GM18870 (cell line): ENCODE results near the gene RTP3.
"Not testable (repeated sequence)": the region's sequence is repeated elsewhere in the genome, so short reads cannot be mapped to it uniquely, and the experiment has no call there.

Source experiments
- ATAC-seq: cut with Tn5 transposase; IDR thresholded peaks from one replicate; pipeline ENCODE4 v1.9.1; 2021; ENCODE audit warnings: moderate library complexity; ENCODE audit not compliant: unreplicated experiment

The RTP3 gene

DNA sequence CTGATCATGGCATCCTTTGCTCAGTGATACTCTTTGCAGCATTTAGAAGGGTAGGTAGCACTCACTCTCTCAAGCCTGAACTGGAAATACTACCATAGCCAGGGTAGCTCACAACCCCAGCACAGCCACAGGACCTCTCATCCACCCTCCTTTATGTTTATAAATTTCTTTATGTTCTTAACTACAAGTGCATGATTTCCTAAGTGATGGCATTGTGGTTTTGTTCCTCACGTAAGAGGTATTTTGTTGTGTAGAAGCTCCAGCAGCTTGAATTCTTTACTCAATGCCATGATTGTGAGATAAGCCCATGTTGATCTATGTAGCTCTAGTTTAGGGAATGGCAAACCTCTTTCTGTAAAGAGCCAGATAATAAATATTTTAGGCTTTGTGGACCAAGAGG is 7.9 kb upstream of the RTP3 start:
- no peak for ATAC-seq

DNA sequence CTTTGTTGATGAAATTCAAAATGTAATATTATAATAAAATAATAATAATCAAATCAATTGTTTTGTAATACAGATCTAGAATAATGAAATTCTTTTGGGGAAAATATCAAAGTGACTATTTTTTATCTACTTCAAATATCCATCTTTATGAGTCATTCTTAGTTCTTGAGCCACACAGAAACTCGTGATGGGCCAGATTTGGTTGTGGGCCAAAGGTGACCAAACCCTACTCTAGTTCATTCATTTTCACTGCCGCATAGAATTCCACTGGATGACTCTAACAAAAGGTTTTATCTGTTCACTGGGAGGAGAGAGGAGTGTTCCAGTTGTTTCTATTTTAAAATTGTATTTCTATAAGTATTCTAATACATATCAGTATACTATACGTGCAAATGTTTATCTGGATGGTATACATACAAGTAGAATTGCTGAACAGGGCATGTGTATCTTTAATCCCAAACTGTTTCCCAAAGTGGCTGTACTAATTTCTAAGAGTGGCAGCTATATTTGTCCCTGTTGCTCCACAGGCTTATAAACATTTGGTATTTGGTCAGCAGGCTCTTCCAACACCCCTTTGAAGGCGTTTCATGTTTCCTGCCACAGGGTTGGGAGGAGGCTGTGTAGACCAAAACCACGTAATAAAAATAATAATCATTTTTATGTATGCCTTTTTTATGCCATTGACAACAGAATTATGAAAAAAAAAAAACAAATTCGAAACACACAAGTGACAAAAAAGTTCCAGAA is 7.3 kb upstream of the RTP3 start:
- ATAC-seq, result no peak

DNA sequence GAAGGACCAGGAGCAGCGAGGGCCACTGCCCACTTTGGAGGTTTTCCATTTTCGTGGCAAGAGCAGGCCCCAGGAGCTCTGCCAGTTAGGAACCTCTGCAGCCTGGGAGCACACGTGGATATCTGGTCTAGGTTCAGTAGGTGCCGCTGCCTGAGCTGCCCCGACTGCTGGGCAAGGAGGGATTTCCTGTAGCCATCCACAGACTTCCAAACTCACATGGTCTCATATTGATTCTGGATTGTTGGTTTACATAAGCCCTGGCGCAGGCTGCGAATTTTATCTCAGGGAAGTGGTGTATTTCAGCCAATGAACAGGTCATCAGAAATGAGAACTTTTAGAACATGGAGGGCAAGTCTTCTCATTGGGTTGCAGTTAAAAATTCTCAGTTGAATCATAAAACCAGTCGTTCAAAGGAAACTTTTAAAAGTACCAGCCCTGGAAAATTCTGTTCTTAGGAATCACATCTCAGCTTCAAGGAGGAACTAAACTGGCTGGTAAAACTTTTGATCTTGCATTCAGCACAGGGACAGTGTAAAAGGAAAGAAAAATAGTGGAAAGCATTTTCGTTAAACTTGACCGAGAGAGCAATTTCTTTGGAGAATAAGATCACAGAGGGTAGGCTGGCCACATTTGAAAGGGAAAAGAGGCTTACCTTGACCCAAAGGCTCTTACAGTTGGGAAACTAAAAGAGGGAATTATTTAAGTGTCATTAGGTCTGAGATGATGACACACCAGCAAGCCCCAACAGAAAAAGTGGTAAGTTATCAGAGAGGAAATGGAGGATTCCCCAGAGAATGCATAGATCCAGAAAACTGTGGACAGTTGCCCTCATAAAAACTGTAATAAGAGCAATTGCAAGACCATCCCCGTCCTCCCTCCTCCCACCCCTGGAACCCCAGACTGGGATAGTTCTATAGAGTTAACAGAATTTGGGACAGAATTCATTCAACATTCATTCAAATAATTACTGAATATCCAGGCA is 6.4 kb upstream of the RTP3 start:
- ATAC-seq, result no peak

DNA sequence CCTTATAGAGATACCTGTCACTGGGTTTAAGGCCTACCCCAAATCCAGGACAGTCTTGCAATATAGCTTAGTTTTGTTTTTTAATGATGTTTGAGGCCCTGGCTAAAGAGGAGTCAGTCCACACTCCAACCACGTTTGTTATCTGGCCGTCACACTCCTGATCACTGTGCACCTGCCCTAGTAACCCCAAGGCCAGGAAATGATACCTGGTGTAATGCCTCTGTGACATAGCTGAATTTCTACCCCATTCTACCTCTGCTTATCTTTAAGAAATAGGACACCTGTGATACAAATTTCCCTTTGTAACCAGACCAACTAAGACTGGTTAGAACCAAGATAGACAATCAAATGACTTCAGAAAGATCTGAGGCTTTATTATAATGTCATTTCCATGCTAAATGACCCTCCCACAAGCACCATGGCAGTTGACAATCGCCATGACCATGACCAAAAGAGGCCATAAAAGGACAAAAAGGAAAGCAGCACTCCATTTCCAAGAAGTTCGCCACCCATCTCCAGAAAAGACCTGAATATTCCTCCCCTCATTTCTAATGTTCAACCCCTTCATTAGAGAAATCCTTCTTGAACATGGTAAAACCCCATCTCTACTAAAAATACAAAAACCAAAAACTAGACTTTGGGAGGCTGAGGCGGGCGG is 4.8 kb upstream of the RTP3 start:
- no peak for ATAC-seq

DNA sequence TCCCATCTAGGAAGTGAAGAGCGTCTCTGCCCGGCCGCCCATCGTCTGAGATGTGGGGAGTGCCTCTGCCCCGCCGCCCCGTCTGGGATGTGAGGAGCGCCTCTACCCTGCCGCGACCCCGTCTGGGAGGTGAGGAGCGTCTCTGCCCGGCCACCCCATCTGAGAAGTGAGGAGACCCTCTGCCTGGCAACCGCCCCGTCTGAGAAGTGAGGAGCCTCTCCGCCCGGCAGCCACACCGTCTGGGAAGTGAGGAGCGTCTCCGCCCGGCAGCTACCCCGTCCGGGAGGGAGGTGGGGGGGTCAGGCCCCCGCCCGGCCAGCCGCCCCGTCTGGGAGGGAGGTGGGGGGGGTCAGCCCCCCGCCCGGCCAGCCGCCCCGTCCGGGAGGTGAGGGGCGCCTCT is 3.3 kb upstream of the RTP3 start:
- not testable (repeated sequence) for ATAC-seq

DNA sequence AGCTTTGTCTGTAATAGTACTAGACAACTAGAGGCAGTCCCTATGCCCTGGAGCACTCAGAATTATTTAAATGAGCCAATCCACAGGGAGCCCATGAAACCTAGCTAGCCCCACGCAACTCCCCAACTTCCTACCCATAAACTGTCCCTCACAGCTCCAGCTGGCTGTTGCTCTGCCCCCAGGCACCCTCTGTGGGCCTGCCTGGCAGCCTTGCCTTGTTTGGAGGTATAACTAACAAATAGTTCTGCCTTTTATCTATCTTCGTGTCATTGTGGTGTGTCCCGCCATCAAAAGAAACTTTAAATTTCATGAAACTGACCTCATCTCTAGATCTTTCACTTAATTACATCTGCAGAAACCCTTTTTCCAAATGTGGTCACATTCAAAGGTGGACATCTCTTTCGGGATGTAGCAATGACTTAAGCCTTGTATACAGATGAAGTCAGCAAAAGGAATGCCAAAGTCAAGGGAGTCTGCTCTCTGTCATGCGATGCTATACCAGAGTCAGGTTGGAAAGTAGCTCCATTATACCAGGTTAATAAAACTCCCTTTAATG is 1.8 kb upstream of the RTP3 start:
- ATAC-seq, result no peak

DNA sequence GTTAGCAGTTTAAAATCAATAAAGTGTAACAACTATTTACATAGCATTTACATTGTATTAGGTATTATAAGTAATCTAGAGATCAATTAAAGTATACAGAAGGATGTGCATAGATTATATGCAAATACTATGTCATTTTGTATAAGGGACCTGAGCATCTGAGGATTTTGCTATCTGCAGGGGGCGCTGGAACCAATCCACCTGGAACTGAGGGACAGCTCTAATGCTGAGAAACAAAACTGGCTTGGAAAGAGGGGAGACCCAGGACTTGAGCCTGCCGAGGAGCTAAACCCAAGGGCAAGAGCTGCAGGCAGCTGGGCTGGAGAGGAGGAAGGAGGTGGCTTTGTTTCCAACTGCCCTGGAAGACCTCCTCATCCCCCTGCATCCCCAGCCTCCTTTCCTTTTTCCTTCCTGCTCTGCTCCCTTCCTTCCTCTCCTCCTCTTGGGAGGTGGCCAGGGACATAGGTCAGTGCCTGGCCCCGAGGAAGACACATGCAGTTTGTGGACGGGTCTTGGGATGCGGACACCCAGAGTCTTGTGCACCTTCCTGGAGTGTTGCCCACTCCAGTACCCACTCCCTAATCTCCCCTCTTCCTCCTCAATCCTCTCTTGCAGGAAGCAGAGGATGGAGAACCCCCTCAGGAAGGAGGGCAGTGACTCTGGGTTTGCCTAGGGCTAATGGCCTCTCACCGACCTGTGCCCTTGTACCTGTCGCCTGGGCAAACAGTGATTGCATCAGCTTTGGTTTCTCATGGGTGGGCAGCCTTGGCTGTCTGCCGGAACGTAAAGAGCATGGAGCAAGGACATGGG is 825 bp upstream of the RTP3 start:
- no peak for ATAC-seq

DNA sequence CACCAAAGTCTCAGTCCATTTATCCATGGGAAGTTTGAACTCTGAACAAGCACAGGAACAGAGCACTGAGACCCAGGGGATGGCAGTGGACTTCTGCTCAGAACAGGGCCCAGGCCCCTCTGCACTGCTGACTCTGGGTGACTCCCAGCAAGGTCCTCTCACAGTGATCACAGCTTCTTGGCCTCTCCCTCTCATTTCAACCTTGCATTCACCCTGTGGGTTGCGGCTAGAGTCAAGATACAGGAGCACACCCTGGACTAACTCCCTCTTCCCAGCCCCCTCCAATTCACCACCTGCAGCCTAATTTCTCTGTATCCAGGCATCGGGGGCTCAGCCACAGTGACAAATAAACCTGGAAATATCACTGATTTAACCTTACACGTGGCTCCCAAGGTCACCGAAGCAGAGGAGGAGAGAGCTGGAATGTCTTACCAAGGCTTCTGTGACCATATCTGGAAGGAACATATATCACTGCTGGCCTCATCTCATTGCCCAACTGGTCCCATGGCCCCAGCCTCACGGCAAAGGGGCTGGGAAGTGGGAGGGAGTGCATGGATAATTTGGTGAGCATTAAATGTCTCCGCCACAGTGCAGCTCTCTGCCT is 1.2 kb downstream of the RTP3 start:
- ATAC-seq, result no peak

DNA sequence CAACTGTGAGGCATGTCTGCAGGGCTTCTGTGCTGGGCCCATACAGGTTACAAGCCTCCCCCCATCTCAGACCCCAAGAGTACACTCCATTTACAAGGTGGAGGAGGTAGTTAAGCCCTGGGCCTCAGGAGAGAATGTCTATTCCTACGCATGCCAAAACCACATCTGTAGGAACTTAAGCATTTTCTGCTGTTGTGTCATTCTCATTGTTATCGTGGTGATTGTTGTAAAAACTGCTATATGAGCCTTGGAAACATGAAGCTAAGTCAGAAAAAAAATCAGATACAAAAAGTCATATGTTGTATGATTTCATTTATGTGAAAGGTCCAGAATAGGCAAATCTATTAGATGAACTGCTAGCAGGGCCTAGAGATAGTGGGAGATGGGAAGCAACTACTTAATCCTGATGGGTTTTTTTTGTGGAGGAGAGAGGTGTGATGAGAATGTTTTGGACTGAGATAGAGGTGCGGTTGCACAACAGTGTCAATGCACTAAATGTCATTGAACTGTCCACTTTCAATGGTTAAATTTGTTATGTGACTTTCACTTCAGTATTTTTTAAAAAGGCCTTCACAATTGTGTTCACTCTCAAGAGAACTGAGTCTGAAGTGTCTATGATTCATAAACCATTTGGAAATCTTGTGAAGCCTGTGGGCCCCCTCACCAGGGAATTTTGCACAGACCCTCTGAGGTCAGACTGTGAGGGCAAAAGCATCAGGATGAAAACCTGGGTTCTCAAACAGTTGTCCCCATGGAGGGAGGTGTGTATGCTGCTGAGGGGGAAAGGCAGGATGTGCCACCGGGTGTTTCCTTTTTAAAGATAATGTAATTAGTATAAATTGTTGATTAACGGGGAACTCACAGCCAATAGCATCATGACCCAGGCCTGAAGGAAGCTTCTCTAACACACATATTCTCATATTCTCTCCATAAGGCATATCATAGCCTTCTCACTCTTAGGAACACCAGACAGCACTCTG is 3.2 kb downstream of the RTP3 start:
- no peak for ATAC-seq

DNA sequence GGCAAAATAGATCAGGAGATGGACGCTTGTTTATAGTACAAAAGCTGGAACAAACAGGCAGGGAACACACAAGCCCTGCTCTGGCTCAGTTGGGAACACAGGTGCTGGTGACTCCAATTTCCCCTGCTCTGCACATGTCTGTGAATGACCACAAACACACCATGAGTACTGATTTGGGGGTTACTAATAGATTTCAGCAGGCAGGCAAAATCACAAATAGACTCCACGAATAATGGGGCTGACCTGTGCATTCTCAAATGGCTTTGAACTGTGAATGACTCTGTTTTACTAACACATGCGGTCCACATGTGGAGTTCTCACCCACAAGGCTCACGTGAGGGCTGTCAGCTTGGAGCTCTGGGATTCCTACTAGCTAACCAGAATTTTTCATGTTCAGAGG is 3.9 kb downstream of the RTP3 start:
- ATAC-seq, result no peak

DNA sequence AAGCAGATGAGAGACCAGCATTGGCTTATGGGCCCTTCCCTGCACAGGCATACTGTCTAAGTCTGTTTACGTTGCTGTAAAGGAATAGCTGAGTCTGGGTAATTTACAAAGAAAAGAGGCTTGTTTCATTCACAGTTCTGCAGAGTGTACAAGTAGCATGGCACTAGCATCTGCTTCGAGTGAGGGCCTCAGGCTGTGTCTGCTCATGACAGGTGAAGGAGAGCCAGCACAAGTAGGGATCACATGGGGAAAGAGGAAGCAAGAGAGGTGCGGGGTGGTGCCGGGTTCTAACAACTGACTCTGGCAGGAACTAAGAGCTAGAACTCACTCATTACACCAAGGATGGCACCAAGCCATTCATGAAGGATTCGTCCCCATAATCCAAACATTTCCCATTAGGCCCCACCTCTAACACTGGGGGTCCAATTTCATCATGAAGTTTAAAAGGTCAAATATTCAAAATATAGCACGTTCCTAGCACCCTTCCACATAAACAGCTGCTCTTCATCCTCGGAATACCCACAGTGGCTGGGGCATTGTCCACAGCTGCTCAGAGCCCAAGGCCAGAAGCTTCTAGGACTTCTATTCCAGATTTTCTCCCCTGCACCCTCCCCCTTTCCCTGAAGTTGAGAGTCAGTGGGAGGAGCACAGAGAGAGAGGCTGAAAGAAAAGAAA is 5.6 kb downstream of the RTP3 start:
- no peak for ATAC-seq

DNA sequence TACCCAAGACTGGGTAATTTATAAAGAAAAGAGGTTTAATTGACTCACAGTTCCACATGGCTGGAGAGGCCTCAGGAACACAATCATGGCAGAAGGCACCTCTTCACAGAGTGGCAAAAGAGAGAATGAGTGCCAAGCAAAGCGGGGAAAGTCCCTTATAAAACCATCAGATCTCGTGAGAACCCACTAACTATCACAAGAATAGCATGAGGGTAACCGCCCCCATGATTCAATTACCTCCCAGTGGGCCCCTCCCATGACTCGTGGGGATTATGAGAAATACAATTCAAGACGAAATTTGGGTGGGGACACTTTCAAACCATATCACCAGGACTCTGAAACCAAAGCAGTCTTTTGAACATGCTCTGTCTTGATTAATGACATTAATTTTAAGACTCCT is 7.0 kb downstream of the RTP3 start:
- ATAC-seq, result no peak

DNA sequence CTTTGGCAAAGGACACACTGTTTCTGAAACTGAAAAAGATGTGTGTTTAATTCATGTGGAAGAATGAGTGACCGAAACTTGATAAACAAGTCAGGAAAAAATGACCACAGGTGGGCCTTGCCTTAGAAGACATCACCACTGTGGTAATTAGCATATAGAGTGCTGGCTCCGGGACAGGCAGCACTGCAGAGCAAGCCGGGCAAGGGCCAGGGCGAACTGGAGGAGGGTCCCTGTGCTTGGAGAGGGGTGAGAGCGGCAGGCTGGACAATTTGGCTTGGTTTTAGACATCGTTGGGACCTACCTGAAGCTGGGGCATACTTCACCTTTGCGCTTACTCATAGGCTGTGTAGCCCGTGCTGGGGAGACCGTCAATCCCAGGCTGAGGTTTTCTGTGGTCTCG is 8.2 kb downstream of the RTP3 start:
- ATAC-seq, result no peak

DNA sequence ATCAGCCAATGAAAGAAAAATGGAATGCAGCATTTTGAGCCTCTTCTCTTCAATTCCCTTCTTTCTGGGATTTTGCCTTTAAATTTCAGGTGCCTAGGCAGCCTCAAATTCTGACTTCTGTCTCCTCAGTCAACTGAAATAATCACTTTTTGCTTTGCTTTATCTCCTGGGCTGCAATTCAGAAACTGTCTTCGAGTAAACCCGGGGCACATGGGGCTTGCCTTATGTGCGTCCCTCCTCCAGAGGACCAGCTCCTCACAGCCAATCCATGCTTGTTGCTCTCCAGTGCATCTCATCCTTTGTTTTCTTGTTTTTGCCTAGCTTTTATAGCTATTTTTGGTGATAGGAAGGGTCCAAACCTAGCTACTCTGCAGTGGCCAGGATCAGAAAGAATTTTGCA is 8.8 kb downstream of the RTP3 start:
- no peak for ATAC-seq

DNA sequence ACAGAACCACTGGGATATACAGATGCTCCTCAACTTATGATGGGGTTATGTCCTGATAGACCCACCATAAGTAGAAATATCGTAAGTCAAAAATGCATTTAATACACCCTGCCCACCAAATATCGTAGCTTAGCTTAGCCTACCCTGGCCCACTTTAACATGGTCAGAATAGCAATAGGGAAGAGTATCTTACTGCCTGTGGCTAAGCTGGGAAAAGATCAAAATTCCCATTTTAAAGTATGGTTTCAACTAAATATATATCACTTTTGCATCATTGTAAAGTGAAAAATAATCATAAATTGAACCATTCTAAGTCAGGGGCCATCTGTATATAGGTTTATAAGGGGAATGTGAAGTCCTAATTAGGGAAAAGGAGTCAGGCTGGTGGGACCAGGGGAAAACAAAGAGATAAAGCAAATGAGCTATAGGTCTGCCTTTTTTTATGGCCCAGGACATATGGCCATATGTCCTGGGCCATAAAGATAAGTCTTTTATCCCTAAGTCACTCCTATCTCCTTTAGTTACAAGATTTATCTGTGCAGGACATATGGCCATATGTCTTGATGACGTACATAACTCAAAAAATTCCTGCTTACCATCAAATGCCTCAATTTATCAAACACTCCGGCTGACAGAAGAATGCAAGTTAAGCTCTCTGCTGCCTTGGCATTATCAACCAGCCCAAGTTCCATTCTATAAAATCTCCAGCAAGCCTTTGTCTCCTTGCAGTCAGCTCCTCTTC is 11.2 kb downstream of the RTP3 start:
- no peak for ATAC-seq

DNA sequence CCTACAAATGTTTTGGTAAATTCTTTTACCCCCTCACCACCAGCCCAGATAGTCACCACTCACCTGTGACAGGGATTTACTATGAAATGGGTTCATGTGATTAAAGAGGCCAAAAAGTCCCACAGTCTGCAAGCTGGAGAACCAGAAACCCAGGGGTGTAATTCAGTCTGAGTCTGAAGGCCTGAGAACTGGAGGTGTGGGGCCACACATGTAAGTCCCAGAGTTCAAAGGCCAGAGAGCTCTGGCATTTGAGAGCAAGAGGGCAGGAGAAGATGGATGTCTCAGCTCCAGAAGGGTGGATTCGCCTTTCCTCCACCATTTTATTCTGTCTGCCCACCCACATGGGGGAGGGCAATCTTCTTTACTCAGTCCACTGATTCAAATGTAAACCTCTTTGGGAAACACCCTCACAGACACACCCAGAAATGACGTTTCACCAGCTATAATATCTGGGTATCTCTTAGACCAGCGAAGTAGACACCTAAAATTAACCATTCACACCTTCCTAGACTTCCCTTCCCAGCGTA is 11.9 kb downstream of the RTP3 start:
- ATAC-seq, result no peak

DNA sequence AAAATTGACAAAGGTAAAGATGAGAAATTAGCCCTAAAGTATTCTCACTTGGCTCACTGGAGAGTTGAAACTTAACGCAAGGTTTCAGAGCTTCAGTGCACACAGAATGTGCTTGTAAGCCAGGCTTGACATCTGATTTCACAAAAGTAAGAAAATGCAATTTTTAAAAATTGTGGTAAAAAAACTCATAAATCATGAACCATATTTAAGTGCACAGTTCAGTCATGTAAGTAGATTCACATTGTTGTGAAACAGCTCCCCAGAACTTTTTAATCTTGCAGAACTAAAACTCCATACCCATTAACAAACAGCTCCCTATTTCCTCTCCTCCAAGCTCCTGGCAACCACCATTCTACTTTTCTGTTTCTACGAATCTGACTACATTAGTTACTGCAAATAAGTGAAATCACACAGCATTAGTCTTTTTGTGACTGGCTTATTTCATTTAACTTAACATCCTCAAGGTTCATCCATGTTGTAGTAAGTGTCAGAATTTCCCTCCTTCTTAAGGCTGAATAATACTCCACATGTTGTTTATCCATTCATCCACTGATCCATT is 14.5 kb downstream of the RTP3 start:
- ATAC-seq, result no peak
